Fibroblast of skin of left biceps (primary cell): ENCODE data around the gene FOXE3.
"Not testable (repeated sequence)": the region's sequence is repeated elsewhere in the genome, so short reads cannot be mapped to it uniquely, and the experiment has no call there.

Source experiments
- DNase-seq, 2 experiments: peaks; one replicate each; pipeline ENCODE4 v3.0.0-alpha.2; 2013; ENCODE audit warnings: low read depth in 2 of 2

The FOXE3 gene

GRCh38 chr1:47448462-47449222 is 32.6 kb downstream of the FOXE3 start:
- no peak for DNase-seq

GRCh38 chr1:47449822-47450552 is 33.9 kb downstream of the FOXE3 start:
- no peak for DNase-seq

GRCh38 chr1:47450606-47451005 is 34.5 kb downstream of the FOXE3 start:
- no peak for DNase-seq

- DNase-seq: no peak
These were observed 36.3 kb downstream of the FOXE3 start for GRCh38 chr1:47452426-47452825.

- DNase-seq: not testable (repeated sequence)
These were observed 37.8 kb downstream of the FOXE3 start for GRCh38 chr1:47453910-47454309.

- no peak for DNase-seq
These were observed 40.2 kb downstream of the FOXE3 start for GRCh38 chr1:47456250-47456649.

- not testable (repeated sequence) for DNase-seq
These were observed 41.5 kb downstream of the FOXE3 start for GRCh38 chr1:47457547-47457946.

GRCh38 chr1:47459253-47459788 is 43.2 kb downstream of the FOXE3 start:
- DNase-seq: no peak

- DNase-seq: no peak
These were observed 44.0 kb downstream of the FOXE3 start for GRCh38 chr1:47460040-47460439.

- no peak for DNase-seq
These were observed 44.4 kb downstream of the FOXE3 start for GRCh38 chr1:47460456-47460855.

GRCh38 chr1:47465605-47466004 is 49.5 kb downstream of the FOXE3 start:
- DNase-seq: no peak
